NCI-H2107 (cell line): ENCODE measurements around the gene HMOX2.

Source experiments
- DNase-seq: peaks from one replicate; lab custom pipeline; 2025; lab: John Stamatoyannopoulos, UW

HMOX2 gene

GRCh38 chr16:4505356-4506147 is 29.4 kb downstream of the HMOX2 start:
- no peak for DNase-seq

DNA sequence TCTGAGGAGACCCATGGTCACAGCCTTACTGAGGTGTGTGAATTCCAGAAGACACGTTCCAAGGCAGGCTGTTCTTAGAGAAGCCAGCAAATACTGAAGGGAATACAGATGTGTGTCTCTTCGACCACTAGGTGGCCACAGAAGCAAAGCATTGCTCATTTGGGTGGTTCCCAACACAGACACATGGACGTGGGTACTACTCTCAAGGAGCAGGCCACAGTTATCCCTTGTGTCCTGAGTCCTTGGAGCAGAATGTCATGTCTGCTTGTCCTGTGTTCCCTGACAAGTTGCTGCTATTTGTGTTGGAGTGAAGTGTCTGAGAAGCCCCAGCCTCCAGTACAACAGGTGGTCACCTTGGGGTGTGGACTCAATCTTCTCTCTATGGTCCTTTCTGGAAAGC is 30.3 kb downstream of the HMOX2 start:
- peak; percentile 15 for DNase-seq

DNA sequence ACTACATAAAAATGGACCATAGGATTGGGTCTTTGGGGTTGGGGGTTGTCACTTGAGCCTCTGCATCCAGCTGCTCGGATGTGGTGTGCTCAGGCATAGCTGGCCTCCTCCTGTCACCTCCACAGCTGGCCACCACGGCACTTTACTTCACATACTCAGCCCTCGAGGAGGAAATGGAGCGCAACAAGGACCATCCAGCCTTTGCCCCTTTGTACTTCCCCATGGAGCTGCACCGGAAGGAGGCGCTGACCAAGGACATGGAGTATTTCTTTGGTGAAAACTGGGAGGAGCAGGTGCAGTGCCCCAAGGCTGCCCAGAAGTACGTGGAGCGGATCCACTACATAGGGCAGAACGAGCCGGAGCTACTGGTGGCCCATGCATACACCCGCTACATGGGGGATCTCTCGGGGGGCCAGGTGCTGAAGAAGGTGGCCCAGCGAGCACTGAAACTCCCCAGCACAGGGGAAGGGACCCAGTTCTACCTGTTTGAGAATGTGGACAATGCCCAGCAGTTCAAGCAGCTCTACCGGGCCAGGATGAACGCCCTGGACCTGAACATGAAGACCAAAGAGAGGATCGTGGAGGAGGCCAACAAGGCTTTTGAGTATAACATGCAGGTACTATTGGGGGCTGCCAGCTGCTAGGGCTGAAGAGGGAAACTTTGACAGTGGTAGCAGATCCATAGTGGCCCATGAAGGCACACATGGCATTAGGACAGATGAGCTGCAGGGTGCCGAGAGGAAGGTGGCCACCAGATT is 31.6 kb downstream of the HMOX2 start:
- no peak for DNase-seq

- DNase-seq, result no peak
Measured at GRCh38 chr16:4508806-4509205, 32.6 kb downstream of the HMOX2 start.

DNA sequence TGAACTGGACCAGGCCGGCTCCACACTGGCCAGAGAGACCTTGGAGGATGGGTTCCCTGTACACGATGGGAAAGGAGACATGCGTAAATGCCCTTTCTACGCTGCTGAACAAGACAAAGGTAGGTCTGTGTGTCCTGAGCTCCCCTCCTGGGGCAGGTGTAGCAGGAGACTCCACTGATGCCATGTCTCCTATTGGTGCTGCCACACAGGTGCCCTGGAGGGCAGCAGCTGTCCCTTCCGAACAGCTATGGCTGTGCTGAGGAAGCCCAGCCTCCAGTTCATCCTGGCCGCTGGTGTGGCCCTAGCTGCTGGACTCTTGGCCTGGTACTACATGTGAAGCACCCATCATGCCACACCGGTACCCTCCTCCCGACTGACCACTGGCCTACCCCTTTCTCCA is 33.2 kb downstream of the HMOX2 start:
- no peak for DNase-seq

DNA sequence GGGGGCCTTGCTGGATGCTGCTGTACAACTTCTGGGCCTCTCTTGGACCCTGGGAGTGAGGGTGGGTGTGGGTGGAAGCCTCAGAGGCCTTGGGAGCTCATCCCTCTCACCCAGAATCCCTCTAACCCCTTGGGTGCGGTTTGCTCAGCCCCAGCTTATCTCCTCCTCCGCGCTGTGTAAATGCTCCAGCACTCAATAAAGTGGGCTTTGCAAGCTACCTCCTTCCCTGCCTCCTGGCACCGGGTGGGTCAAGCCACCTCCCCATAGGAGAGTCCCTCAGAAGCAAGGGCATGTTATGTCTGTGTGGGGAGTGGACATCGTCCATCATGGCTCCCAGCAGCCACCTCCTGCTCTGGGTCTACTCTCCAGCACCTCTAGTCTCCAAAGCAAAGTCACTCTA is 33.9 kb downstream of the HMOX2 start:
- DNase-seq, result no peak

DNA sequence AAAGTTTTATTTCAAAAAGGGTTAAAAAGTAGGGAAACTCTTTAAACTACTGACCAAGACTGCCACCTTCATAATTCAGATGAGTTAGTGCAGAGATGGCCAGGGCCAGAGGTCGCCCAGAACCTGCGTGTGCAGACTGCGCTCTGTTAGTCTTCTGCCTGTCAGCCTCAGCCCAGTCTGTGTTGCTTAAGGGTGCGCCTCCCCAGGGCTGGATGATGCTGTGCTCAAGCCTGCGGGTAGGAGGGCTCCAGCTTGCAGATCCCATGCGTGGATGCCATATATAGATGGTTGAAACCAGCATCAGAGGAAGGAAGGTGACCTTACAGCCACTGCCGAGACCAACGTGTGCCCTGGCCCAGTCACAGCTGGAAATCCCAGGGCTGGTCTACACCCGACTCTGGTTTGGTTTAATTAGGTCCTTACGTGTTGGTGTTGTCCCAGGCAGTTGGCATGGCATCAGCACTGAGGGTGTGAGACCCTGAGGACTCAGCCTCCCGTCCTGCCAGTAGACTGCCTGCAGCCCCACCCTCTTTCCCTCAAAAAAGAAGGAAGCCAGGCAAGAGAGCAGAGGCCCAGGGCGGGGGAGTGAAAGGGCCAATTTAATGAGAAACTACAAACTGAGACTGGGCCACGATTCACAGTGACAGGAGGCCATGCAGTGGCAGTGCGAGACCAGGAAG is 34.7 kb downstream of the HMOX2 start:
- no peak for DNase-seq

DNA sequence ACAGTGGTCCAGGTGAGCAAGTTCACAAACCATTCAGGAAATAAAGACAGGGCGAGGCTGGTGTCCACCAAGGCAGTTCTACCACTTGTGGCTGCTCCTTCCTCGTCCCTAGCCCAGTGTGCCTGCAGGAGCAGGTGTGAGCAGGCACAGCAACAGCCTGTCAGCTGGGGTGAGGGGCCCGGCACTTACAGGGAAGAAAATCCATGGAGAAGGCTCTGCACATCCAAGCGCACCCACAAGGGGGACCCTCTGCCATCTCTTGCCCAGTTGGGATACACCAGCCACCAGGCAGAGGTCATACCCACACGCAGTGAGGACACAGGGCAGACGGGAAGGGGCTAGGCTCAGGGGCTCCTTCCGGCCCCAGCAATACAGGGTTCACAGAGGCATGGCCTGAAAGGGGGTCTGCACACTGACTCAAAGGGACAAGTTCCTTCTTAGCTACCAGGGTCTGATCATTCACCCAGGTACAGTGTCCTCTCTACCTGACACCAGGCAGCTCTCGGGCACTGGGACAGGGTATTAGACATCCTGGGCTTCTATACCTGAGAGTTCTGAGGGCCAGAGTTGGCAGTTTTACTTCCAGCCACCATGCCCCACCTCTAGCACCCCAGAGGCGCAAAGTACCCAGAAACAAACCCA is 35.4 kb downstream of the HMOX2 start:
- peak; percentile 23 for DNase-seq

DNA sequence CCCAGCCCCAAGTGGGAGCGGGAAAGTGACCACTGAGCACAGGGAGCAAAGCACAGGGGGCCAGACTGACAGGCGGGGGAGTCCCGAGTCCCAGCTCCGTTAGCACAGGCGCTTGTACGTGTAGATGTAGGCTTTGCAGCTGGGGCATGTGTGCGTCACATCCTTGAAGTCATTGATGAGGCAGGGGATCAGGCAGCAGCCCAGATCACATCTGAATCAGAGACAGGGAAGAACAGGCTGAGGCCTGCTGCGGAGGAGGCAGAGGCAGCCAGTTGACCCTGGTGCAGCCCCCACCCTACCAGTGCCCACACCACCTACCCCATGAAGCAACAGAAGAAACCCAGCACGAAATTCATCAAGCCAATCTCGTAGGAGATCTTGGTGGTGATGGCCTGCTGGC is 36.3 kb downstream of the HMOX2 start:
- no peak for DNase-seq

- DNase-seq, result no peak
Measured at GRCh38 chr16:4513086-4513860, 37.1 kb downstream of the HMOX2 start.

DNA sequence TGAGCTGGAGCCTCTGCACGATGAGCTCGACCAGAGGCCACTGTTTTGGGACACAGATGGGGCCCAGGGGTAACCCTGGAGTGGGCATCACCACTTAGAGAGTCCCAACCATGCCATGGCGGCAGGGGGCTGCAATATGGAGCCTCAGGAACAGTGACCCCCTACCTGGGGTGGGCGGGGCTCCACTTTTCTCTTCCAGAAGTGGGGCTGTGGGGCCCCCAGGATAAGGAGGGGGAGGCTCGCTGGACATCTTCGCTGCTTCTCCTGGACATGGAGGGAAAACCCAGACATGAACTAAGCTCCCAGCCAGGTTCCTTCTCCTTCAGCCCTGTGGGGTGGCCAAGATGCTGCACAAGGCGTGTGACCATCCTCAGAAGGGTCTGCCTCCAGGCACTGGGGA is 37.7 kb downstream of the HMOX2 start:
- DNase-seq, result no peak

GRCh38 chr16:4514606-4515005 is 38.4 kb downstream of the HMOX2 start:
- no peak for DNase-seq

DNA sequence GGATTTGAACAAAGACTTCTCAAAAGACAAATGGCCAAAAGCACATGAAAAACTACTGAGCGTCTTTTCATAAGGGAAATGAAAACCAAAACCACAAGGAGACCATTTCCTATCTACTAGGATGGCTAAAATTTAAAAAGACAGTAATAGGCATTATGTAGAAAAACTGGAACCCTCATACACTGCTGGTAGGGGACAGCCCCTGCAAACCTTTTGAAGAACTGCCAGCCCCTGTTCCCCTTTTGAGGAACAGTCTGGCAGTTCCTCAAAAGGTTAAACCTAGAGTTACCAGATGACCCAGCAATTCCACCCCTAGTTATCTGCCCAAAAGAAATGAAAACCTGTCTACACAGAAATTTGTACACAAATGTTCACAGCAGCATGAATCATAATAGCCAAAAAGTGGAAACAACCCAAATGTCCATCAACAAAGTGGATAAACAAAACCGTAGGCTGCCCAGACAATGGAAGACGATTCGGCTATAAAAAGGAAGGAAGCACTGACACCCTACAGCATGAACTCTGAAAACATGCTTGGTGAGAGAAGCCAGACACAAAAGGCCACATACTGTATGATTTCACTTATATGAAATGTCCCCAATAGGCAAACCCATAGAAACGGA is 39.5 kb downstream of the HMOX2 start:
- no peak for DNase-seq

DNA sequence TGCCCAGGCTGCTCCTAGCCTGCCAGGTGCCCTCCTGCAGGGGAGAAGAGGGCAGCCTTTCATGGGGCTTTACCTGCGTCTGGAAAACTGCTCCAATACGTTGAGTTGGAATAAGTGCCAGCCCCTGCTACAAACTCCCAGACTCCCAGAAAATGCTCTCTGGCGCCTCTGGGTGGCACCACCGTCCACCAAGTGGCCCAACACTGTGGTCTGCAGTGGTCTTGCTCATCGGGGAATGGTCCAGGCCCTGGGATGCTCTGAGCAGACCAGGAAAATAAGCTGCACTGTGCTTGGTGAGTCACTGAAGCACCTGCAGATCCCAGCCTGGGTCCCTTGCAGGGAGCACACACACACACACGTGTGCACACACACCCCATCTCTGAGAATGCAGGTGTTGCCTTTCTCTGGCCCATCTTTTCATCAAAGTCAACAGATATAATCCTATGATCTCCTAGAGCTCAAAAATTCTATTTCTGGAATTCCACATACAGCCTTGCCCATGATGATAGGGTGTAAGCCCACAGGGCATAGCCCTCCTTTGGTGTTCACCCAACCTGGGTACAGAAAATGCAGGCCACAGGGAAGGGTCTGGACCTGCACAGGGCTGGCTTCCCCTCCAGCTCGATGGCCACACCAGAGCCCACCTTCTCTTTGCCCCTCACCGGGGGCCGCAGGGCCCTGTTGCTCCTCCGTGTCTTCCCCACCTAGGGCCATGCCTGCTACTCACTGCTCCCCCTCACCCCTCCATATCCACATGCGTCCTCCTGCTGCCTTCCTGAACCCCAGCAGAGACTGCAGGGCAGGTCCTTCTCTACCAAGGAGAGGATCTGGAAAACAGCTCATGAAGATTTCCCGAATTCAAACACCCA is 41.8 kb downstream of the HMOX2 start:
- peak; percentile 11 for DNase-seq

DNA sequence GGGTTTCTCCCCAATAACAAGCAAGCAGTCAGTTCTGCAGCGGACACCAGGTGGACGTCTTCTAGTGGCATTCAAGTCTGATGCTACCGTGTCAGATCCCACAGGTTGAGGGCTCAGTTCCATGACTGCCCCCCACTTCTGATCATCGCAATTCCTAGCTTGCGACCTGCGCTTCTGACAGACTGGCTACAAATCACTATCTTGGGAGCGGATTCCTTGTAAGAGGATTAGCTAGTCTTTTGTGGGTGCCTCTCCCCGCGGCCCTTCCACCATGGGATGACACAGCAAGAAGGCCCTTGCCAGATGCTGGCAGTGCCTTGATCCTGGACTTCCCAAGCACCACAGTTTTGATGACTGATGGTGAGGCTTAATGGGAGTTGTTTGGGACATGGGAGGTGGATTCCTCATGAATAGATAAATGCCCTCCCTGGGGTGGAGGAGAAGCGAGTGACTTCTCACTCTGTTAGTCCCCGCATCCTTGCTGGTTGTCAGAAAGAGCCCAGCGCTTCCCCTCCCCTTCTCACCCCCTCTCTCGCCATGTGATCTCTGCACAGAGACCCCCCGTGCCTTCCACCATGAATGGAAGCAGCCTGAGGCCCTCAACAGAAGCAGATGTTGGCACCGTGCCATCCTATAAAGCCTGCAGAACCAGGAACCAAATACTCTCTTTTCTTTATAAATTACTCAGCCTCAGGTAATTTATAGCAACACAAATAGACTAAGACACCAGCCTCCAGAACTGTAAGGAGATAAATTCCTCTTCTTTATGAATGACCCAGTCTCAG is 43.3 kb downstream of the HMOX2 start:
- DNase-seq, result no peak

GRCh38 chr16:4520913-4521312 is 44.7 kb downstream of the HMOX2 start:
- no peak for DNase-seq

GRCh38 chr16:4522051-4522581 is 45.9 kb downstream of the HMOX2 start:
- peak; percentile 89 for DNase-seq

DNA sequence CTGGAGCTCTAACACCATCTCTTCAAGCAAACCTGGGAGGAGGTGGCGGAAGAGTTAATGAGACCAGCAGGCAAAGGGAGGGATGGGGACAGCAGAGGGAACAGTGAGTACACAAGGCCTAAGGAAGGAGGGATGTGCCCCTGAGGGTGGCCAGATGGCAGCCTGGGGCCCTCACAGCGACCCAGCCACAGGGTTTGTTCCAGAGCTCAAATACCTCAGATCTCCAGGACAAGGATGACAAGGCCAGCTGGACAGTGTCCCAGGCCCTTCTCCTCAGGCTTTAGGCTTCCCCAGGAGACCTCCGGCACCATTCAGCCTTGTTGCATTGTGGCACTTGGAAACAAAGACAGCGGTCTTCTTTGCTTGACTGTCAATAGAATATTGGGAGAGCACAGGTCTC is 47.5 kb downstream of the HMOX2 start:
- DNase-seq, result no peak

DNA sequence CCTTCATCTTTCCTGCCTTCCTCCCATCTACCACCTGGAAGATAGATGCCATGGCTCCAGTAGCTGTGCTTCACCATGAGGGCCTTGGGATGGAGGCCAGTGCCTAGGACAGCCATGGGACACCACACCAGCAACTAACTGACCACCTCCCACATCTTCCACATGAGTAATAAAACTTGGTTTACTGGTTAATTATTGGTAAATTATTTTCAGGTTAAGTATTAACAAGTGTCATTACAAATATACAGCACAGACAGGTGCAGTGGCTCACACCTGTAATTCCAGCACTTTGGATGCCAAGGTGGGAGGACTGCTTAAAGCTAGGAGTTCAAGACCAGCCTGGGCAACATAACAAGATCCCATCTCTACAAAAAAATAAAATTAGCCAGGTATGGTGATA is 48.4 kb downstream of the HMOX2 start:
- DNase-seq, result no peak
